Smooth muscle cell (in vitro differentiated cells): Measurements from ENCODE around the gene PTPRR. TPM values are rescaled to one million over a fixed set of nuclear protein-coding genes. Genes with fewer than 3 reads are reported as not detected.

Experiments
- DNase-seq: peaks from one replicate; lab custom pipeline; 2025; ENCODE audit not compliant: unreplicated experiment; lab: John Stamatoyannopoulos, UW
- H2AFZ ChIP-seq: fragments of 200-600 bp; sonication (generic); 2 replicates; pipeline ENCODE4 v1.6.0; 2016; ENCODE audit warnings: antibody characterized with exemption, low read depth, mild to moderate bottlenecking
- H3F3A ChIP-seq: fragments of 200-600 bp; sonication (generic); 2 replicates; pipeline ENCODE4 v1.6.0; 2017; ENCODE audit warnings: antibody characterized with exemption, low read depth
- H3K27ac ChIP-seq: fragments of 200-600 bp; sonication (generic); 2 replicates; pipeline ENCODE4 v1.5.1; 2016; ENCODE audit warnings: low read depth, mild to moderate bottlenecking
- H3K27me3 ChIP-seq: fragments of 200-600 bp; sonication (generic); 2 replicates; pipeline ENCODE4 v1.6.1; 2016; ENCODE audit warnings: low read depth, mild to moderate bottlenecking
- H3K36me3 ChIP-seq: fragments of 200-600 bp; sonication (generic); 2 replicates; pipeline ENCODE4 v1.5.1; 2016; ENCODE audit warnings: low read depth
- H3K4me1 ChIP-seq: fragments of 200-600 bp; sonication (generic); 2 replicates; pipeline ENCODE4 v1.5.1; 2016; ENCODE audit warnings: low read depth
- H3K4me2 ChIP-seq: fragments of 200-600 bp; sonication (generic); 2 replicates; pipeline ENCODE4 v1.6.0; 2016; ENCODE audit warnings: mild to moderate bottlenecking
- H3K4me3 ChIP-seq: fragments of 200-600 bp; sonication (generic); 2 replicates; pipeline ENCODE4 v1.5.1; 2016; ENCODE audit warnings: mild to moderate bottlenecking
- H3K79me2 ChIP-seq: fragments of 200-600 bp; sonication (generic); 2 replicates; pipeline ENCODE4 v1.6.0; 2016; ENCODE audit warnings: low read depth, mild to moderate bottlenecking
- H3K9ac ChIP-seq: fragments of 200-600 bp; sonication (generic); 2 replicates; pipeline ENCODE4 v1.6.0; 2016; ENCODE audit warnings: low read depth
- H3K9me3 ChIP-seq: fragments of 200-600 bp; sonication (generic); replicated peaks from 2 replicates; pipeline ENCODE4 v1.5.1; 2016; ENCODE audit warnings: low read depth
- H4K20me1 ChIP-seq: fragments of 200-600 bp; sonication (generic); 2 replicates; pipeline ENCODE4 v1.6.0; 2016; ENCODE audit warnings: low read depth
- WGBS: methylation state at CpG from one replicate; pipeline ENCODE4 v1.1.7; 2016; ENCODE audit warnings: low lambda C conversion rate; 5-methylcytosine and 5-hydroxymethylcytosine counted together
- polyA plus RNA-seq: library from polyadenylated mRNA; unstranded; fragments of >200 nt; fragmentation: Nextera tagmentation; extraction: Ambion mirVana; gene quantifications from 2 replicates; pipeline ENCODE4 v1.2.1, GENCODE V29; 2016
- total RNA-seq: library from RNA; depleted of rRNA; stranded (reverse); fragments of >200 nt; gene quantifications from 2 replicates; pipeline ENCODE4 v1.2.3, GENCODE V29; 2014
- TF ChIP-seq, protein P1 (sequence below): fragments of 200-600 bp; sonication (generic); IDR thresholded peaks from 2 replicates; pipeline ENCODE4 v1.5.1; 2017; ENCODE audit warnings: borderline replicate concordance, mild to moderate bottlenecking, antibody characterized with exemption; ENCODE audit not compliant: insufficient read depth, poor library complexity, severe bottlenecking

The PTPRR gene
- total and polyA plus RNA-seq, 2 experiments from 2014 or later: 2.8 to 17.8 TPM

DNA sequence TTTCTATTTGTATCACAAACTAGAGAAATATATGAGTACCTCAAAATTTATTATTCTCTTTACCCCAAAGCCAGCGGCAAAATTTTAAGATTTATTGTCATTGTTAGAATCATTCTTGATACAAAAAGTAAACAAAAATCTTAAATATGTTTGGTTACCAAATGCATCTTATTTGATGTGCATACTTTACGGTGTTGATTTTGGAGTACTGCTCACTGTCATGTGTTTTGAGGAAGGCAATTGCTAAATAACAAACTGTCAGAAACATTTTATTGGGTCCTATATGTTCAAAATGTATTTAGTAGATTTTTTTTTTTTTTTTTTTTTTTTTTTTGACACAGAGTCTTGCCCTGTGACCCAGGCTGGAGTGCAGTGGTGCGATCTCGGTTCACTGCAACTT, 124.9 kb downstream of the PTPRR start:
- Histone ChIP-seq H4K20me1 (no peaks in the 10 kb centered on the region), H2AFZ (no peak overlapping the region), H3K9ac (no peak overlapping the region), H3K79me2 (no peaks in the 10 kb centered on the region), H3F3A (no peaks in the 10 kb centered on the region), H3K9me3 (no peaks in the 10 kb centered on the region), H3K27ac (no peak overlapping the region), H3K27me3 (no peaks in the 10 kb centered on the region), H3K36me3 (no peaks in the 10 kb centered on the region), H3K4me3 (no peak overlapping the region), H3K4me1 (no peaks in the 10 kb centered on the region), H3K4me2 (no peak overlapping the region)
- DNase-seq: no peak
- 97% methylated on average over 4 of the region's 4 CpGs for WGBS
- TF ChIP-seq, protein P1, sequence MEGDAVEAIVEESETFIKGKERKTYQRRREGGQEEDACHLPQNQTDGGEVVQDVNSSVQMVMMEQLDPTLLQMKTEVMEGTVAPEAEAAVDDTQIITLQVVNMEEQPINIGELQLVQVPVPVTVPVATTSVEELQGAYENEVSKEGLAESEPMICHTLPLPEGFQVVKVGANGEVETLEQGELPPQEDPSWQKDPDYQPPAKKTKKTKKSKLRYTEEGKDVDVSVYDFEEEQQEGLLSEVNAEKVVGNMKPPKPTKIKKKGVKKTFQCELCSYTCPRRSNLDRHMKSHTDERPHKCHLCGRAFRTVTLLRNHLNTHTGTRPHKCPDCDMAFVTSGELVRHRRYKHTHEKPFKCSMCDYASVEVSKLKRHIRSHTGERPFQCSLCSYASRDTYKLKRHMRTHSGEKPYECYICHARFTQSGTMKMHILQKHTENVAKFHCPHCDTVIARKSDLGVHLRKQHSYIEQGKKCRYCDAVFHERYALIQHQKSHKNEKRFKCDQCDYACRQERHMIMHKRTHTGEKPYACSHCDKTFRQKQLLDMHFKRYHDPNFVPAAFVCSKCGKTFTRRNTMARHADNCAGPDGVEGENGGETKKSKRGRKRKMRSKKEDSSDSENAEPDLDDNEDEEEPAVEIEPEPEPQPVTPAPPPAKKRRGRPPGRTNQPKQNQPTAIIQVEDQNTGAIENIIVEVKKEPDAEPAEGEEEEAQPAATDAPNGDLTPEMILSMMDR: no peak

DNA sequence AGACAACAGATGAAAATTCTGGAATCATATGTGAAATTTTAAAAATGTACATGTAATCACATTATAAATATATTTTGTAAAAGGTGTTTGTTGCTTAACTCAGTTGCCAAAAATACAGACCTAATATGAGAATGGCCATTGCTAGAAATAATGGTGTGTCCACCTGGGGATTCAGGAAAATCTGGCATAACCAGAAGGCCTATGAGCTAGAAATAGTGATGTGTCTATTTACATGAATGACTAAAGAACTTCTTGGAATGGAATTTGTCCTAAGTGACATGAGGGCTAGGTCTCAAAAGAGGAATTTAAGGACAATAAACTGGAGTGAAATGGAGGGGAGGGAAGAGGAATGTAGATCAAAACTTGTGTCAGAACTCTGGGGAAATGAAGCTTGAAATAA, 126.4 kb downstream of the PTPRR start:
- Histone ChIP-seq H2AFZ (no peak overlapping the region), H3K27ac (no peak overlapping the region), H3F3A (no peaks in the 10 kb centered on the region), H3K79me2 (no peaks in the 10 kb centered on the region), H3K9ac (no peak overlapping the region), H3K4me1 (no peaks in the 10 kb centered on the region), H3K4me2 (no peak overlapping the region), H3K9me3 (no peaks in the 10 kb centered on the region), H3K36me3 (no peaks in the 10 kb centered on the region), H4K20me1 (no peaks in the 10 kb centered on the region), H3K27me3 (no peaks in the 10 kb centered on the region), H3K4me3 (no peak overlapping the region)
- no peak for DNase-seq
- TF ChIP-seq, protein P1: no peak

DNA sequence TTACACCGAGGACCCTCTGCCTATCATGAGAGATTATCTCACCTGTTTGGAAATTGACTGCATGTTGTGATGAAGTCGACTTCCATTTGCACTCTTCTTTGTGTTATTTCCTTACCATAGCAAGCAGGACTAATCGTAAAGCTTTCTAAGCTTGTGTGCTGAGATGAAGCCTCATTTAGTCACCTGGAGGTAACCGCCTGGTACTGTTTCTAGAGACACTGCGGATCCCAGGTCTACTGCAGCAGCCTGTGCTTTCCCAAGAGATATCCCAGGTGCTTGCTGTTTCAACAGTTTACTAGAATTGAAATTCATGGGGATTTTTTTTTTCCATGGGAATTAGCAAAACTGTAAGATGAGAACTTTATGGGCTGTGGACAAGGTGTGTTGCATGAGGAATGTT, 131.8 kb downstream of the PTPRR start:
- Histone ChIP-seq H3F3A (no peaks in the 10 kb centered on the region), H3K4me3 (no peak overlapping the region), H3K27me3 (no peaks in the 10 kb centered on the region), H3K9me3 (no peaks in the 10 kb centered on the region), H3K27ac (no peak overlapping the region), H3K9ac (no peak overlapping the region), H3K4me2 (no peak overlapping the region), H3K36me3 (no peaks in the 10 kb centered on the region), H4K20me1 (no peaks in the 10 kb centered on the region), H3K4me1 (no peaks in the 10 kb centered on the region), H3K79me2 (no peaks in the 10 kb centered on the region), H2AFZ (no peak overlapping the region)
- no peak for DNase-seq
- TF ChIP-seq, protein P1: no peak
- 86% methylated on average over 5 of the region's 5 CpGs for WGBS

DNA sequence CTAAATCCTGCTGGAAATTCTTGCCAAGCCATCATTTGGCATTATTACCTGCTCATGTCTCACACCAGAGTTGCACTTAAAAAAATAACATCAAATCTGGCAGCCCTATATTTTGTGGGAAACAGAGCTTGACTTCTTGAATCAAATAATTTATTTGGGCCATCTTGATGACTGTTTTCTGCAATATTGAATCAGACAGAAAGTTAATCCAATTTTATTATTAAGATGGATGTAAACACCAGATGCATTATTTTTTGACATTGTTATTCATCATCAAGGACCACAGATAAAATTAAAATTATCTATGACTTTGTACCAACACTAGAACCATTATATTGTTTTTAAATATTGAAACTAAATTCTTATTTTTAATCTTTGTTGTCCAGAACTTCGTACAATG, 132.9 kb downstream of the PTPRR start:
- no peaks in the 10 kb centered on the region for H3K79me2 ChIP-seq
- H3K27me3 ChIP-seq: no peaks in the 10 kb centered on the region
- no peaks in the 10 kb centered on the region for H4K20me1 ChIP-seq
- H3K9me3 ChIP-seq: no peaks in the 10 kb centered on the region
- H3K4me1 ChIP-seq: no peaks in the 10 kb centered on the region
- no peak overlapping the region for H3K4me3 ChIP-seq
- no peak overlapping the region for H2AFZ ChIP-seq
- no peak for DNase-seq
- no peaks in the 10 kb centered on the region for H3F3A ChIP-seq
- no peak overlapping the region for H3K4me2 ChIP-seq
- no peak overlapping the region for H3K9ac ChIP-seq
- H3K27ac ChIP-seq: no peak overlapping the region
- WGBS: 84% methylated on average over 1 of the region's 1 CpG
- TF ChIP-seq, protein P1: no peak
- H3K36me3 ChIP-seq: no peaks in the 10 kb centered on the region
